MG63 (cell line): ENCODE measurements around the gene OTX1. TPM values are rescaled to one million over a fixed set of nuclear protein-coding genes. Genes with fewer than 3 reads are reported as not detected.
"Not testable (repeated sequence)": the region's sequence is repeated elsewhere in the genome, so short reads cannot be mapped to it uniquely, and the experiment has no call there.

Experiments
- DNase-seq: peaks from one replicate; pipeline ENCODE4 v3.0.0-alpha.2; 2020
- H3K27me3 ChIP-seq: fragments of 250-450 bp; sonication (Bioruptor Pico); 2 replicates; pipeline ENCODE4 v1.5.1; 2020; ENCODE audit warnings: mild to moderate bottlenecking, moderate library complexity
- H3K36me3 ChIP-seq: fragments of 250-450 bp; sonication (Bioruptor Pico); 2 replicates; pipeline ENCODE4 v1.5.1; 2020; ENCODE audit warnings: mild to moderate bottlenecking, moderate library complexity
- H3K4me3 ChIP-seq: fragments of 250-450 bp; sonication (Bioruptor Pico); 2 replicates; pipeline ENCODE4 v1.5.1; 2020; ENCODE audit warnings: mild to moderate bottlenecking, moderate library complexity
- H3K9me3 ChIP-seq: fragments of 250-450 bp; sonication (Bioruptor Pico); 2 replicates; pipeline ENCODE4 v1.5.1; 2020; ENCODE audit warnings: mild to moderate bottlenecking, moderate library complexity
- total RNA-seq: library from RNA; depleted of rRNA; stranded (reverse); fragments of >200 nt; shearing (Covaris generic); gene quantifications from 2 replicates; pipeline ENCODE4 v1.2.3, GENCODE V29; 2014; ENCODE audit warnings: low replicate concordance; rRNA removed

Gene OTX1
- not detected in 2 replicates for total RNA-seq

GRCh38 chr2:63050334-63051041 is at the start of gene OTX1:
OTX1 (plus strand) TSS chr2:63050830; CDS start chr2:63052991, 2,161 bp downstream.
- Histone ChIP-seq H3K36me3 (no peaks in the 10 kb centered on the region), H3K27me3 (no peaks in the 10 kb centered on the region), H3K4me3 (peak within 1 kb of the TSS; percentile 80), H3K9me3 (no peaks in the 10 kb centered on the region)
- peak; percentile 84 for DNase-seq

DNA sequence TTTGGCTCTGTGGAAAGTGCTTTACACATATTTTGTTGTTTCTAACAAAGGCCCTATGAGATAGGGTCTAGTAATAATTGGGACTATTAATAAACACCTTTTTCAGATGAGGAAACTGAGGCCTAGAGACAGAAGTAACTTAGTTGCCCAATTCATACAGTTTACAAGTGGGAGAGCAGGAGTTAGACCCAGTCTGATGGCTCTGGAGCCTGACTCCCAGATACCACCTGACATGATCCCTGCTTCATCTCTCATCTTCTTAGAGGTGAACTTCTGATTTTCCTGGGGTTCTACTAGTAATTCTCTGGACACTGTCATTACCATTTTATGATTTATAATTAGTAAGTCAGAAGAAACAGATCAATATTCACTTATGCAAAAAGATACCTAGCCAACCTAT is 49.1 kb upstream of the OTX1 start:
- no peak for DNase-seq
- Histone ChIP-seq H3K36me3 (peaks cover 3% of the 10 kb centered on the region; the same call in 1 of the 2 replicates), H3K9me3 (no peaks in the 10 kb centered on the region), H3K27me3 (no peaks in the 10 kb centered on the region), H3K4me3 (no peak overlapping the region)

GRCh38 chr2:63003351-63003750 is 47.3 kb upstream of the OTX1 start:
- no peak overlapping the region for H3K4me3 ChIP-seq

GRCh38 chr2:63007813-63008458 is 42.7 kb upstream of the OTX1 start:
- no peaks in the 10 kb centered on the region for H3K9me3 ChIP-seq
- no peak for DNase-seq
- no peaks in the 10 kb centered on the region for H3K27me3 ChIP-seq
- no peak overlapping the region for H3K4me3 ChIP-seq
- H3K36me3 ChIP-seq, result peaks cover 2% of the 10 kb centered on the region; the same call in 1 of the 2 replicates

More at GRCh38 chr2:63003351-63003750, 47.3 kb upstream of the OTX1 start:
- DNase-seq, result no peak
- Histone ChIP-seq H3K9me3 (no peaks in the 10 kb centered on the region), H3K36me3 (peaks cover 3% of the 10 kb centered on the region; the same call in 1 of the 2 replicates), H3K27me3 (no peaks in the 10 kb centered on the region)

GRCh38 chr2:63008838-63009237 is 41.8 kb upstream of the OTX1 start:
- Histone ChIP-seq H3K27me3 (no peaks in the 10 kb centered on the region), H3K36me3 (peaks cover 8% of the 10 kb centered on the region)

GRCh38 chr2:63009490-63009889 is 41.1 kb upstream of the OTX1 start:
- Histone ChIP-seq H3K4me3 (no peak overlapping the region), H3K36me3 (peaks cover 8% of the 10 kb centered on the region), H3K9me3 (no peaks in the 10 kb centered on the region), H3K27me3 (no peaks in the 10 kb centered on the region)
- DNase-seq, result no peak

More at GRCh38 chr2:63008838-63009237, 41.8 kb upstream of the OTX1 start:
- H3K9me3 ChIP-seq, result no peaks in the 10 kb centered on the region
- no peak overlapping the region for H3K4me3 ChIP-seq
- DNase-seq, result no peak

DNA sequence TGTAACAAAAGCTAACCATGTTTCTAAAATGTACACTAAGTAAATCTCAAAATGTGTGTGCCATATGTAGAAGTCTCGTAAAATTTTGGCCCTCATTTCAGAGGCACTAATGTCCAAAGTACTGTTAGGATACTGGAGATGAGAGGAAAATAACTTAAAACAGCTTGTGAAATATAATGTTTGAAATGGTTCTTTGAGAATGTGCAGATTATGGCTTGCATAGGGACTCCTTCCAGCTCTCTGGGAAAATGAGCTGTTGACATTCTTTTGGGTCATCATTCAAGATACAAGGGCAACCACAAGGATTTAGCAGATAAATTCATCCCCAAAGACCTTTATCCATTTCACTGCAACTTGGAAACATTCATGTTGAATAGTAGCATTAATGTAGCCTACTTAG is 38.1 kb upstream of the OTX1 start:
- no peak for DNase-seq
- H3K36me3 ChIP-seq, result peaks cover 8% of the 10 kb centered on the region
- no peaks in the 10 kb centered on the region for H3K9me3 ChIP-seq
- no peak overlapping the region for H3K4me3 ChIP-seq
- no peaks in the 10 kb centered on the region for H3K27me3 ChIP-seq

GRCh38 chr2:63013438-63013837 is 37.2 kb upstream of the OTX1 start:
- Histone ChIP-seq H3K4me3 (no peak overlapping the region), H3K36me3 (peaks cover 8% of the 10 kb centered on the region), H3K27me3 (no peaks in the 10 kb centered on the region), H3K9me3 (no peaks in the 10 kb centered on the region)
- no peak for DNase-seq

DNA sequence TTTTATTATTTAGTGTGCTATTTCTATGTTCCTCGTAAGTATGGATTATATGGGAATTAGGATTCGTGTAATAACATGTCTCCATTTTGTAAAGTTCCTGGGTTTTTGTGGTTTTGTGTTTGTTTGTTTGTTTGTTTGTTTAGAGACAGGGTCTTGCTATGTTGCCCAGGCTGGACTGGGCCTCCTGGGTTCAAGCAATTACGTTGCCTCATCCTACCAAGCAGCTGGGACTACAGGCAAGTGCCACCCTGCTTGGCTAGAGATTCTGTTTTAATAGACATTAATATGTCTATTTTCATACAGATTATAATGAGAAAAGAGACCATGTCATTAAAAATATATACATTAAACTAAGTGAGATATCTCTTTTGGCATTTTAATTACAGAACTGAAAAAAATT is 35.2 kb upstream of the OTX1 start:
- Histone ChIP-seq H3K36me3 (peaks cover 8% of the 10 kb centered on the region), H3K9me3 (no peaks in the 10 kb centered on the region), H3K27me3 (no peaks in the 10 kb centered on the region), H3K4me3 (no peak overlapping the region)
- DNase-seq, result no peak

- Histone ChIP-seq H3K36me3 (peaks cover under 1% of the 10 kb centered on the region; the same call in 1 of the 2 replicates), H3K9me3 (no peaks in the 10 kb centered on the region), H3K27me3 (no peaks in the 10 kb centered on the region), H3K4me3 (no peak overlapping the region)
- no peak for DNase-seq
Observed at GRCh38 chr2:63018439-63018838, 32.2 kb upstream of the OTX1 start.

- not testable (repeated sequence) for H3K4me3 ChIP-seq, H3K27me3 ChIP-seq, H3K36me3 ChIP-seq, DNase-seq, H3K9me3 ChIP-seq
Observed at GRCh38 chr2:63019686-63020085, 30.9 kb upstream of the OTX1 start.

DNA sequence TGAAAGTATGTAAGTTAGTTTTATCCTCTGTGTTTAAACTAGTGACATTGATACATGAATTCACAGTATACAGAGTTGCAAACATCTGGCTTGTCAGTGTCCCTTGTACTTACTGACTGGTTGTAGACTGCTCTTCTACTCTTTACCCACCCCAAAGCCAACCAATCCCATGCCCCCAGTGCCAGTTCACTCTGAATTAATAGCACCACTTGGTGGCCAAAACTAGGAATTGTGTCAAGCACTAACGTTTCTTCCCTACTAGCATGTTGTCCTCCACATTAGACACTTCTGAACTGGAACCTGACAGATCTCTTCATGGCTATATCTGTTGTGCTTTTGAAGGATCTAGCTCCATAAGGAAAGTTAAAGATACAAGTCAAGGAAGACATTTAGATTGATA is 27.2 kb upstream of the OTX1 start:
- Histone ChIP-seq H3K9me3 (no peaks in the 10 kb centered on the region), H3K36me3 (no peaks in the 10 kb centered on the region), H3K4me3 (no peak overlapping the region), H3K27me3 (no peaks in the 10 kb centered on the region)
- peak; percentile 28 for DNase-seq

- no peaks in the 10 kb centered on the region for H3K27me3 ChIP-seq
- no peak overlapping the region for H3K4me3 ChIP-seq
- DNase-seq, result no peak
- H3K36me3 ChIP-seq, result peaks cover 5% of the 10 kb centered on the region; the same call in 1 of the 2 replicates
- H3K9me3 ChIP-seq, result no peaks in the 10 kb centered on the region
Observed at GRCh38 chr2:63027220-63027619, 23.4 kb upstream of the OTX1 start.

GRCh38 chr2:63029058-63029457 is 21.6 kb upstream of the OTX1 start:
- DNase-seq, result no peak
- Histone ChIP-seq H3K9me3 (no peaks in the 10 kb centered on the region), H3K36me3 (peaks cover 5% of the 10 kb centered on the region; the same call in 1 of the 2 replicates), H3K27me3 (no peaks in the 10 kb centered on the region), H3K4me3 (no peak overlapping the region)

GRCh38 chr2:63034526-63034925 is 16.1 kb upstream of the OTX1 start:
- Histone ChIP-seq H3K9me3 (no peaks in the 10 kb centered on the region), H3K4me3 (no peak overlapping the region), H3K27me3 (no peaks in the 10 kb centered on the region), H3K36me3 (peaks cover under 1% of the 10 kb centered on the region; the same call in 1 of the 2 replicates)
- DNase-seq, result no peak

- no peaks in the 10 kb centered on the region for H3K27me3 ChIP-seq
- DNase-seq, result no peak
- H3K4me3 ChIP-seq, result no peak overlapping the region
Observed at GRCh38 chr2:63035169-63035568, 15.5 kb upstream of the OTX1 start.

DNA sequence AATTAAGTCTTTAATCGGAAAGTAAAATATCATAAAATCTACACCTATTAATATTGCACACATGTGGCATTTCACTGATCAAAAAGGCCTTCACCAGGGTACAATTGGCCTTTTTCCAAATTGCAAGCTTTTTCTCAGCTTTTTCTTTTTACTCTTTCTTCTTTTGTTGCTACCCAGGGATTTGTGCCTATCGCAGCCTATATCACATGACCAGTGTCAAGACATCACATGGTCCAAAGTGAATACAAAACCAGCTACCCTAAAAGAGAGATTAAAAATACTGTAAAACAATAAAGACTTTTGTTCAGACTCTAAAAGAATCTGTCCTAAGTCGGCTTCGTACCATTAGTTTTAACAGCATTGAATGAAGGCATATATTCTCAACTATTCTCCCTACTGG is 15.0 kb upstream of the OTX1 start:
- Histone ChIP-seq H3K36me3 (no peaks in the 10 kb centered on the region), H3K27me3 (no peaks in the 10 kb centered on the region), H3K4me3 (no peak overlapping the region), H3K9me3 (no peaks in the 10 kb centered on the region)
- DNase-seq, result no peak

More at GRCh38 chr2:63035169-63035568, 15.5 kb upstream of the OTX1 start:
- H3K9me3 ChIP-seq, result no peaks in the 10 kb centered on the region
- no peaks in the 10 kb centered on the region for H3K36me3 ChIP-seq

GRCh38 chr2:63038034-63038433 is 12.6 kb upstream of the OTX1 start:
- DNase-seq, result no peak
- Histone ChIP-seq H3K9me3 (no peaks in the 10 kb centered on the region), H3K4me3 (no peak overlapping the region), H3K36me3 (no peaks in the 10 kb centered on the region), H3K27me3 (no peaks in the 10 kb centered on the region)
